ENCODE data around the gene PLA2G7.

Gene PLA2G7

DNA sequence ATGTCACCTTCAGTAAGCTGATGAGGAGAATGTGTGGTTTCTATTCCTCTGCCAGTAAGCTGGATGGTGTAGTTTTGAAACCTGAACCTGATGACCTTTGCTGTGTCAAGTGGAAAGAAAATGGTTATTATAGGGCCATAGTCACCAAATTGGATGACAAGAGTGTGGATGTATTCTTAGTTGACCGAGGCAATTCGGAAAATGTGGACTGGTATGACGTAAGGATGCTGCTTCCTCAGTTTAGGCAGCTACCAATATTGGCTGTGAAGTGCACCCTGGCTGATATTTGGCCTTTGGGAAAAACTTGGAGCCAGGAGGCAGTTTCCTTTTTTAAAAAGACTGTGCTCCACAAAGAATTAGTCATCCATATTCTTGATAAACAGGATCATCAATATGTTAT, 45.5 kb downstream of the PLA2G7 start:
- DNase-seq (ENCODE audit: low read depth), result no peak
- H3K4me3 ChIP-seq (ENCODE audit: low read depth, low read length), result no peak overlapping the region
- TF ChIP-seq, protein P1, sequence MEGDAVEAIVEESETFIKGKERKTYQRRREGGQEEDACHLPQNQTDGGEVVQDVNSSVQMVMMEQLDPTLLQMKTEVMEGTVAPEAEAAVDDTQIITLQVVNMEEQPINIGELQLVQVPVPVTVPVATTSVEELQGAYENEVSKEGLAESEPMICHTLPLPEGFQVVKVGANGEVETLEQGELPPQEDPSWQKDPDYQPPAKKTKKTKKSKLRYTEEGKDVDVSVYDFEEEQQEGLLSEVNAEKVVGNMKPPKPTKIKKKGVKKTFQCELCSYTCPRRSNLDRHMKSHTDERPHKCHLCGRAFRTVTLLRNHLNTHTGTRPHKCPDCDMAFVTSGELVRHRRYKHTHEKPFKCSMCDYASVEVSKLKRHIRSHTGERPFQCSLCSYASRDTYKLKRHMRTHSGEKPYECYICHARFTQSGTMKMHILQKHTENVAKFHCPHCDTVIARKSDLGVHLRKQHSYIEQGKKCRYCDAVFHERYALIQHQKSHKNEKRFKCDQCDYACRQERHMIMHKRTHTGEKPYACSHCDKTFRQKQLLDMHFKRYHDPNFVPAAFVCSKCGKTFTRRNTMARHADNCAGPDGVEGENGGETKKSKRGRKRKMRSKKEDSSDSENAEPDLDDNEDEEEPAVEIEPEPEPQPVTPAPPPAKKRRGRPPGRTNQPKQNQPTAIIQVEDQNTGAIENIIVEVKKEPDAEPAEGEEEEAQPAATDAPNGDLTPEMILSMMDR (IDR thresholded peaks at IDR 0.05; ENCODE audit: control insufficient read depth, extremely low read depth, insufficient read depth), result no peak

DNA sequence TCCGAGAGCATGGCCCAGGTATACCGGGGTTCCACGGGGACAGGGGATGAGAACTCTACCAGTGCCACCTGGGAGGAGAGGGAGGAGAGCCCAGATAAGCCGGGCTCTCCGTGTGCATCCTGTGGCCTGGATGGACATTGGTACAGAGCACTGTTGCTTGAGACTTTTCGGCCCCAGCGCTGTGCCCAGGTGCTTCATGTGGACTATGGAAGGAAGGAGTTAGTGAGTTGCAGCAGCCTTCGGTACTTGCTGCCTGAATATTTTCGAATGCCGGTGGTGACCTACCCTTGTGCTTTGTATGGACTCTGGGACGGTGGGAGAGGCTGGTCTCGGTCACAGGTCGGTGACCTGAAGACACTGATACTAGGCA, 46.2 kb downstream of the PLA2G7 start:
- no peak overlapping the region for H3K4me3 ChIP-seq (ENCODE audit: low read depth, low read length)
- no peak for DNase-seq (ENCODE audit: low read depth)
- TF ChIP-seq, protein P1 (IDR thresholded peaks at IDR 0.05; ENCODE audit: control insufficient read depth, extremely low read depth, insufficient read depth), result no peak

DNA sequence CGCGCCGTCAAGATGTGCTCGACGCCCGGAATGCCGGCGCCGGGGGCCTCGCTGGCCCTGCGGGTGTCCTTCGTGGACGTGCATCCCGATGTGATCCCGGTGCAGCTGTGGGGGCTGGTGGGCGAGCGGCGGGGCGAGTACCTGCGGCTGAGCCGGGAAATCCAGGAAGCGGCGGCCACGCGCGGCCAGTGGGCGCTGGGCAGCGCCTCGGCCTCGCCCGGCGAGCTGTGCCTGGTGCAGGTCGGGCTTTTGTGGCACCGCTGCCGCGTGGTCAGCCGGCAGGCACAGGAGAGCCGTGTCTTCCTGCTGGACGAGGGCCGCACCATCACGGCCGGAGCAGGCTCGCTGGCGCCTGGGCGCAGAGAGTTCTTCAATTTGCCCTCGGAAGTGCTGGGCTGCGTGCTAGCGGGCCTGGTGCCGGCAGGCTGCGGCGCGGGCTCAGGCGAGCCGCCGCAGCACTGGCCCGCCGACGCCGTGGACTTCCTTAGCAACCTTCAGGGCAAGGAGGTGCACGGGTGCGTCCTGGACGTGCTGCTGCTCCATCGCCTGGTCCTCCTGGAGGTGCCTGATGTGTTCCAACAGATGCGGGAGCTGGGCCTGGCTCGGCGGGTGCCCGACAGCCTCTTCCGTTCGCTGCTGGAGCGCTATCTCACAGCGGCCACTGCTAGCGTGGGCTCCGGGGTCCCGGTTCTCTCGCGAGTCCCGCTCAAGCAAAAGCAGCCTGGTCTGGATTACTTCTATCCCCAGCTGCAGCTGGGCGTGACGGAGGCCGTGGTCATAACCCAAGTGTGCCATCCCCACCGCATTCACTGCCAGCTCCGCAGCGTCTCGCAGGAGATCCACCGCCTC, 46.8 kb downstream of the PLA2G7 start:
- TF ChIP-seq, protein P1 (IDR thresholded peaks at IDR 0.05; ENCODE audit: control insufficient read depth, extremely low read depth, insufficient read depth), result no peak
- no peak overlapping the region for H3K4me3 ChIP-seq (ENCODE audit: low read depth, low read length)
- no peak for DNase-seq (ENCODE audit: low read depth)

DNA sequence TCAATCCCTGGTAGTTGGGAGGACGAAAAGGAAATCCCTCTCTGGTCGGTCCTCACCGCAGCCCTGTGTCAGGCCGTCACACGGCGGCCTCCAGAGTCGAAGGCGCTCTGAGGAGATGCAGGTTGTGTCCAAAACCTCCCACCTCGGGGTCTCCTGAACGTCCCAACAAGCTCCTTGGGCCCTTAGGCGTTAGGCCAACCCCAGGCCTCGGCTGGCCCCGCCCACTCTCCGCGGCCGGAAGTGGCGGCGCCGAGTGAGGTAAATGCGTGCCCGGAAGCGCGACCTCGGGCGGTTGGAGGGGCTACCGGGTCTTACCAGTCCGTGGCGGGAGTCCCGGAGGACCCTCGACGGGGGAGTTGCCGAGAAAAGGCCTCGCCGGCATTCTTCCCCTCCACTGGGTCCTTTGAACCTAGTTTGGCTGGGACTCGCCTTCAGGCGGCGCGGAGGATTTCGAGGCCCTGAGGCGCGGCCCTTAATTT, 47.5 kb downstream of the PLA2G7 start, which contains the start of gene TDRD6:
Gene TDRD6, plus strand, starts transcription at position 267 of the 479 bp plus-strand sequence. CDS start 244 bp downstream, outside the sequence.
- H3K4me3 ChIP-seq (ENCODE audit: low read depth, low read length), result no peak within 1 kb of the TSS
- TF ChIP-seq, protein P1 (IDR thresholded peaks at IDR 0.05; ENCODE audit: control insufficient read depth, extremely low read depth, insufficient read depth), result no peak
- DNase-seq (ENCODE audit: low read depth), result no peak

DNA sequence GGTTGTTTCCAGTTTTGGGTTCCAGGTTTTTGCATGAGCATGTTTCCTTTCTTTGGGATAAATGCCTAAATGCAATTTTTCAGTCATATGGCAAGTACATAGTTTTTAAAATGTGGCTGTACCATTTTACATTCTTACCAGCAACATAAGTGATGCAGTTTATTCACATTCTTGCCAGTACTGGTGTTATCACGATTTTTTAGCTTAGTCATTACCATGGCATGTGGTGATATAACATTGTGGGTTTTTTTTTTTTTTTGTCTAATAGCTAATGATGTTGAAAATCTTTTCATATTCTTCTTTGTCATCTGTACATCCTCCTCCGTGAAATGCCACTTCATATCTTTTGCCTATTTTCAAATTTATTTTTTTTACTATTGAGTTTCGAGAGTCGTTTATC, 50.4 kb downstream of the PLA2G7 start:
- TF ChIP-seq, protein P1 (IDR thresholded peaks at IDR 0.05; ENCODE audit: control insufficient read depth, extremely low read depth, insufficient read depth), result no peak
- DNase-seq (ENCODE audit: low read depth), result no peak

DNA sequence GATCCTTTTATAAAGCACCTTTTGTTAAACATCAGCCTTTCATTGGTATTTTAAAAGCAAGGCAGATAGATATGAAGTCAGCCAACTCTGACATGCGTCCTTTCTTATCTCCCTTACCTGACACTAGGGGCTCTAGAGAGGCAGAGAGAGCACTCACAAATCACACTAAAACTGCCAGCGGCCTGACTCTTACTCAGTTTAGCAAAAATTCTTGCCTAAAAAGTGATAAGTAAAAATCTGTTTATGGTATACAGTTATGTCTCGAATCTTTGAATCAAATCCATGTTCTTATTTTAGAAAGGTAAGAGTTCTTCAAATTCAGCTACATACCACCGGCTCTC, 57.9 kb downstream of the PLA2G7 start:
- DNase-seq (ENCODE audit: low read depth), result no peak
- TF ChIP-seq, protein P1 (IDR thresholded peaks at IDR 0.05; ENCODE audit: control insufficient read depth, extremely low read depth, insufficient read depth), result peak; percentile 30; the same call in 1 of the 2 replicates

More for the DNA sequence above, 50.4 kb downstream of the PLA2G7 start:
- H3K4me3 ChIP-seq (ENCODE audit: low read depth, low read length), result no peak overlapping the region

More for the DNA sequence above, 57.9 kb downstream of the PLA2G7 start:
- no peak overlapping the region for H3K4me3 ChIP-seq (ENCODE audit: low read depth, low read length)

Measured in LNCaP clone FGC (cell line).